GM10847 (cell line): ENCODE measurements around the gene PLCH2.

Source experiments
- POLR2A ChIP-seq: IDR thresholded peaks from 2 replicates; pipeline ENCODE4 v1.6.1; 2011; ENCODE audit not compliant: insufficient read length; ENCODE audit errors: extremely low read depth

The PLCH2 gene

GRCh38 chr1:2529784-2530512 lies 53.9 kb downstream of the PLCH2 start, which contains the start of gene HES5:
HES5 (minus strand) TSS chr1:2530263; CDS start chr1:2530164, 99 bp downstream.
- no peak for TF ChIP-seq POLR2A

- no peak for TF ChIP-seq POLR2A
These were observed 54.6 kb downstream of the PLCH2 start for GRCh38 chr1:2530513-2531361.

- no peak for TF ChIP-seq POLR2A
These were observed 56.5 kb downstream of the PLCH2 start for GRCh38 chr1:2532485-2533160.

GRCh38 chr1:2533365-2533764 lies 57.3 kb downstream of the PLCH2 start:
- no peak for TF ChIP-seq POLR2A

DNA sequence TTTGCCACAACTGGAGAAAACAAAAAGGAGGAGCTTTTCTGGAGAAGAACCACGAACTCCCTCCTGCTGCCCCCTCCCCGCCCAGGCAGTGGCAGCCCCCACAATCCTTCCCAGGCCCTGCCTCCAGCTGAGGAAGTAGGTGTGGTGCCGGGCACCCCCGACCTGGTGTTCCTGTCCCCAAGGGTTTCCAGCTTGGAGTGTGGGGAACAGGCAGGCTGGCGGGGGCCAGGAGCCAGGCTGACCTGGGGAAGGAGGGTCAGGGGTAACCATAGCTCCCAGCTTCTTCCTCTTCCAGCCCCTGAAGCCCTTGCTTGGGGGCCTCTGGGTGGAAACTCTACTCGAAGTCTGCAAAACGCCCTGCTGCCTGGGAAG lies 58.2 kb downstream of the PLCH2 start:
- TF ChIP-seq POLR2A, result no peak

DNA sequence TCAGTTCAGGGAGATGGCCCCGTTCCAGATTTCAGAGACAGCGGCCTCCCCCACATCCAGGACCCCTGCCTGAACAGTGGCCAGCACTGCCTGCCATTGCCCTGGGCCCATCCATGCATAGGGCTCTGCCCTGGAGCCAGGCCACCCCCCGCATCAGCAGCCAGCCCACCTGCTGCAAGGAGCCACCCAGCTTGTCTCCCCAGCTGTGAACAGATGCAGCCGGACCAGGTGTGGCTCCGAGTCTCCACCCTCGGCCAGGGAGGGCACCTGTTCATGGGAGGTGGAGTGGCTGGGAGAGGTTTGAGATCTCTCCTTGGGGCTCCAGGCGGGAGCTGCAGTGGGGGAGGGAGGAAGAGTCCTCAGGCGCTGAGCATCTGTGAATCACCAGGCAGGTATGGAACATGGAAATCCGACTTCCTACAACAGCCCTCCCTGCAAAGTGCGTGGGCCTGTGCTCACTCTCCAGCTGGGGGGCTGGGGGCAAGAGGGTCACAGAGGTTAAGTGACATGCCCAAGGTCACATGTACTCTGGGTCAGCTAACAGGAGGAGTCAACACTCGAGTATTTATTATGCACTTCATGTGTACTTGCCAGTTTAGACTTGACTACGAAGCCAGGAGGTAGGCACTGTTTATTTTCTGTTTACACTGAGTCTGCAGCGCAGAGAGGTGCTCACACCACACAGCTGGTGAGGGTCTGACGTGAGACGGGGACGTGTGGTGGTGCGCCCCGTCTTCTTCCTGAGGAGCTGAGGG lies 58.8 kb downstream of the PLCH2 start:
- no peak for TF ChIP-seq POLR2A

- no peak for TF ChIP-seq POLR2A
These were observed 59.4 kb downstream of the PLCH2 start for GRCh38 chr1:2535455-2535854.

GRCh38 chr1:2535981-2536380 lies 59.9 kb downstream of the PLCH2 start:
- TF ChIP-seq POLR2A, result no peak

DNA sequence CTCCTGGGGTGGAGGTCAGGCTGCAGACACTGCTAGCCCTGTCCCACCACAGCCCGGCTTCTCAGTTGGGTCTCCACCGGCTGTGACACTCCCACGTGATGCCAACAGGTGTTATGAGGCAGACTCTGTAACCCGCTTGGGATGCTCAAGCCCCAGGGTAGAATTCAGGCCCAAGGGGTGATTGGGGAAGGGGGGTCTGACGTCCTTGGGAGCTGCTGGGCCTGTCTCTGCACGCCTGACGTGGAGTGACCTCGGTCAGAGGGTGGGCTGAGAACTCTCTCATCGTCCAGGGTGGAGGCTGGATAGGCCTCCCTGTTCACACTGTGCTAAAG lies 61.7 kb downstream of the PLCH2 start:
- no peak for TF ChIP-seq POLR2A

GRCh38 chr1:2538376-2538775 lies 62.3 kb downstream of the PLCH2 start:
- no peak for TF ChIP-seq POLR2A

DNA sequence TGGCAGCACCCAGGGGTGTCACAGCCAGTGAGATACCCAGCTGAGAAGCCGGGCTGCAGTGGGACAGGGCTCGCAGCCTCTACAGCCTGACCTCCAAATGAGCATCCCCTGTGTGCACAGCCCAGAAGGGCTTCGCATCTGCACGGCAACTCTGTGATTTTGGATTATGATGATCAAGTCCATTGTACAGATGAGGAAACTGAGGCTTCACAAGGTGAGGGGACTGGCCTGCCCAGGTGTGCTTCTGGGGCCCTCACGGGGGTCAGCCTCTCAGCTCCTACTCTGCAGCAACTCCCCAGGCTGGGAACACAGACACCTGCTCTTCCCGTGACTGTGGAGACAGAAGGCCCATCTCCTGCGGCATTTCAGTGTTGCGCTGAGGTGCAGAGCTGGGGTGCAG lies 62.8 kb downstream of the PLCH2 start:
- no peak for TF ChIP-seq POLR2A

GRCh38 chr1:2539312-2539907 lies 63.3 kb downstream of the PLCH2 start:
- TF ChIP-seq POLR2A, result no peak

- no peak for TF ChIP-seq POLR2A
These were observed 64.9 kb downstream of the PLCH2 start for GRCh38 chr1:2540816-2541492.

DNA sequence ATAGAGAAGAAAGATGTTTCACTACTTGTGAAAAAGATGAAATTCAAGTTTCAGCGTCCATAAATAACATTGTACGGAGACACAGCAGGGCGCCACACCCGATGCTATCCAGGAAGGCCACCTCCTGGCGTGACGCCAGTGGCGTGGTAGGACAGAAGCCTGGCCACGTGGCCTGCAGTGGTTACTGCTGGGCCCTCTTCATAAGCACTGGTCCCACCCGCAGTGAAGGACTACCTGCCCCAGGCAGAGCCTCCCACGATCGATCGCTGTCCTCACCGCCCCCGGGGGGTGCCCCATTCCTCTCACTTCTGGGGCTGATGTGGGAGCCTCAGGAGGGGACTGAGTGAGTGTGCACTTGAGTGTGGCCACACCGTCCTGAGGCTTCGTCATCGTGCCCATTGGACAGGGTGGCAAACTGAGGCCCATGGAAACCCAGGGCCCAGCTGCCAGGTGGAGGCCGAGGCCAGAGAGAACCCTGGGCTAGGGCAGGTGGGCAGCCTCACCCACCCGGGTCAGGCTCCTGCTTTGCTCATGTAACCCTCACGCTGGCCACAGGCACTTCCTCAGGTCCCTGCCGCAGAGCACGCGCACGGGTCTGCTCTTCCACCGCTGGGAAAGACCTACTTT lies 65.6 kb downstream of the PLCH2 start:
- TF ChIP-seq POLR2A, result no peak

GRCh38 chr1:2542246-2542915 lies 66.3 kb downstream of the PLCH2 start:
- no peak for TF ChIP-seq POLR2A
